Esophagus squamous epithelium (tissue), 5 donors: Measurements from ENCODE around the gene ABLIM2. TPM values are rescaled to one million over a fixed set of nuclear protein-coding genes. Genes with fewer than 3 reads are reported as not detected.

Experiments used
- DNase-seq: peaks from one replicate; lab custom pipeline; 2025; lab: John Stamatoyannopoulos, UW
- H3K27ac ChIP-seq, 4 donors: fragments of 200-600 bp; sonication (generic); one replicate each; pipeline ENCODE4 v1.5.1; 2016 to 2019; ENCODE audit warnings: mild to moderate bottlenecking in 1 of 4
- H3K27me3 ChIP-seq, 4 donors: fragments of 200-600 bp; sonication (generic); 1 replicate in 3 of 4; 2 replicates in 1 of 4; pipeline versions ENCODE4 v1.5.1 to v1.6.0; 2017 to 2021; ENCODE audit warnings: antibody characterized with exemption in 1 of 4
- H3K36me3 ChIP-seq, 3 donors: fragments of 200-600 bp; sonication (generic); one replicate each; pipeline ENCODE4 v1.5.1; 2016 to 2019
- H3K4me1 ChIP-seq, 3 donors: fragments of 200-600 bp; sonication (generic); one replicate each; pipeline ENCODE4 v1.5.1; 2017 to 2019
- H3K4me3 ChIP-seq, 4 donors: fragments of 200-600 bp; sonication (generic); 1 replicate in 3 of 4; 2 replicates in 1 of 4; pipeline ENCODE4 v1.5.1; 2016 to 2019; ENCODE audit warnings: mild to moderate bottlenecking in 2 of 4, moderate library complexity in 1 of 4
- H3K9me3 ChIP-seq, 3 donors: fragments of 200-600 bp; sonication (generic); one replicate each; pipeline ENCODE4 v1.5.1; 2016 to 2019
- POLR2A ChIP-seq, 4 donors: fragments of 450-650 bp; IDR thresholded peaks; one replicate each; pipeline ENCODE4 v1.6.1; 2017; ENCODE audit warnings: antibody characterized with exemption in 4 of 4, mild to moderate bottlenecking in 4 of 4, moderate library complexity in 3 of 4
- WGBS, 2 donors: methylation state at CpG; one replicate each; pipeline ENCODE4 v1.1.5; 2018; 5-methylcytosine and 5-hydroxymethylcytosine counted together
- intact Hi-C: fragments of 100-400 bp; cut with DNase I; formaldehyde crosslinking; loops from one replicate; pipeline ENCODE4 v1.15.0; 2022
- total RNA-seq, 4 donors: library from RNA; depleted of rRNA; stranded (reverse); fragments of >200 nt; gene quantifications; one replicate each; pipeline ENCODE4 v1.1.0, GENCODE V29; 2016
- TF ChIP-seq, protein P1 (sequence below), 6 experiments: fragments of 450-650 bp in 4 of 6; fragments of 200-600 bp in 2 of 6; sonication (generic) in 2 of 6; IDR thresholded peaks; one replicate each; pipeline ENCODE4 v1.5.1; 2016 to 2019; ENCODE audit warnings: antibody characterized with exemption in 6 of 6, mild to moderate bottlenecking in 4 of 6, moderate library complexity in 4 of 6
- donor health status: DM: yes; HTN: yes; CAD: no.

ABLIM2 gene
- total RNA-seq, 4 donors from 2014 or later: 13.5 to 26.7 (median 15.7) TPM

DNA sequence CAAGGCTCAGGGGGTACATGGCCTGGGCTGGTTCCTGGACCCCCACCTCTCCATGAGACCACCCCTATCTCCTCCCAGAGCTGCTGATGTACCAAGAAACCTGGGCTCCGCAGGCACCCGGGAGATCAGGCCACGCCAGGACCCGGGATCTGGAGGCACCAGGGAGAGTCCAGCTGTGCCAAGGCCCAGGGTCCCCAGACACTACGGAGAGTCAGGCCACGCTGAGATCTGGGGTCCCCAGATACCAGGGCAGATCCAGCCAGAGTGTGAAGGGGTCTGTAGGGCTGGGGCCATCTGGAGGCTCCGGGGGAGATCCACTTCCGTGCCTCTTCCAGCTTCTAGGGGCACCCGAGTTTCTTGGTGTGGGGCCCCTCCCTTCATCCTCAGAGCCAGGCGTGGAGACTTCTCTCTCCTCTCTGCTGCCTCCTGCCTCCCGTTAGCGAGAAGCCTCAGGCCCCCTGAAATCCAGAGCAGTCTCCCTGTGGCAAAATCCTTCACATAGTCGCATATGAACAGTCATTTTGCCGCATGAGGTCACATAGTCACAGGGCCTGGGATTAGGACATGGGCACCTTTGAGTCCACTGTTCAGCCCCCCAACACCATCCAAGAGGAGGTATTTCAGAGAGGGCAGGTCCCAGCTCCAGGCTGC is 9.7 kb downstream of the ABLIM2 start:
- 76 to 90% methylated on average over 4 to 9 of the region's 14 CpGs for WGBS, 2 donors
- no peak for TF ChIP-seq POLR2A (IDR thresholded peaks at IDR 0.05)
- TF ChIP-seq, protein P1, sequence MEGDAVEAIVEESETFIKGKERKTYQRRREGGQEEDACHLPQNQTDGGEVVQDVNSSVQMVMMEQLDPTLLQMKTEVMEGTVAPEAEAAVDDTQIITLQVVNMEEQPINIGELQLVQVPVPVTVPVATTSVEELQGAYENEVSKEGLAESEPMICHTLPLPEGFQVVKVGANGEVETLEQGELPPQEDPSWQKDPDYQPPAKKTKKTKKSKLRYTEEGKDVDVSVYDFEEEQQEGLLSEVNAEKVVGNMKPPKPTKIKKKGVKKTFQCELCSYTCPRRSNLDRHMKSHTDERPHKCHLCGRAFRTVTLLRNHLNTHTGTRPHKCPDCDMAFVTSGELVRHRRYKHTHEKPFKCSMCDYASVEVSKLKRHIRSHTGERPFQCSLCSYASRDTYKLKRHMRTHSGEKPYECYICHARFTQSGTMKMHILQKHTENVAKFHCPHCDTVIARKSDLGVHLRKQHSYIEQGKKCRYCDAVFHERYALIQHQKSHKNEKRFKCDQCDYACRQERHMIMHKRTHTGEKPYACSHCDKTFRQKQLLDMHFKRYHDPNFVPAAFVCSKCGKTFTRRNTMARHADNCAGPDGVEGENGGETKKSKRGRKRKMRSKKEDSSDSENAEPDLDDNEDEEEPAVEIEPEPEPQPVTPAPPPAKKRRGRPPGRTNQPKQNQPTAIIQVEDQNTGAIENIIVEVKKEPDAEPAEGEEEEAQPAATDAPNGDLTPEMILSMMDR (IDR thresholded peaks at IDR 0.05): no peak
- H3K36me3 ChIP-seq: peaks cover 0 to 28% (median 0%) of the 10 kb centered on the region in 3 donors
- H3K4me3 ChIP-seq: no peak overlapping the region
- DNase-seq: no peak
- intact Hi-C loops: no loop called here
- no peaks in the 10 kb centered on the region for H3K9me3 ChIP-seq
- no peak overlapping the region for H3K27ac ChIP-seq
- H3K4me1 ChIP-seq: peaks cover 0 to 14% (median 5%) of the 10 kb centered on the region in 3 donors
- peaks cover 0 to 15% (median 0%) of the 10 kb centered on the region in 4 donors for H3K27me3 ChIP-seq

DNA sequence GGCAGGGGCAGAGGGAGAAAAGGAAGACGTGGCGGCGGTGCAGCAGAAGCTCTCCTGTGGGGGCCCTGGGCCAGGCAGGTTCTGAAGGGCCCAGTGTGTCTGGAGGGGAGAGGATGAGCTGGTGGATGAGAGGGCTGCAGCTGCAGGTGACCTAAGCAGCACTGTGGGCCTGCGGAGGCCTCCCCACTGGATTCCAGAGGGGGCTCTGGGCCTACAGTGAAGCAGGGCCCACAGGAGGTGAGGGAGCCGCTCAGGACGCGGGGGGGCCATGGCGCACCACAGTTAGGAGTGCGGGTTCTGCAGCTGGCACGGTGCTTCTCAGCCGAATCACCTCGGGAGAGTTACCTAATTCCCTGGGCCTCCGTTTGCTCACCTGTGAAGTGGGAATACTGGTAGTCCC is 10.5 kb downstream of the ABLIM2 start:
- WGBS, 2 donors: 93 to 94% methylated on average over 3 to 13 of the region's 13 CpGs

DNA sequence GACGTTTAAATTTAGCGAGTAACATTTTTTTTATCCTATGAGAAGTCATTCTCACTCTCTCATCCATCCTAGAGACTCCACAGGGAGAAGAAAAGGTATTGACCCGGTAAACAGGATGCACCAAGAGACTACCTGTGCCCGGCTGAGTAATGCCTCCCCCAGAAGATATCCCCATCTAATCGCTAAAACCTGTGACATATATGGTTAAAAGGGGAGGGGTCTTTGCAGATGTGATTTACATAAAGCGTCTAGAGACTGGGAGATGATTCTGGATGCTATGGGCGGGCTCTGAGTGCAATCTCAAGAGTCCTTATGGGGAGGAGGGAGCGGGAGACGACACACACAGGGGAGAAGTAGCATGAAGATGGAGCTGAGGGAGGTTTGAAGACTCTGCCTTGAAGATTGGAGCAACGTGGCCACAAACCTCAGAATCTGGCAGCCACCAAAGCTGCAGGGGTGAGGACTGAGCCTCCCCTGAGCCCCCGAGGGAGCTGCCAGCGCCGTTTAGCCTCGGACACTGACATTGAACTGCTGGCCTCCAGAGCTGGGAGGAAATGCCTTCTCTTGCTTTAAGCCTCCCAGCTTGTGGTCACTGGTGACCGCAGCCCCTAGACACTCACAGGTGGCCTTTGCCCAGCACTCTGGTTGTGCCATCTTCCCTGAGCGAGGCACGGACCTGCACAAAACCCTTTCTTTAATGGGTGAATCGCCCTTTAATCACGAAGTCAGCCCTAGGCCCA is 11.2 kb downstream of the ABLIM2 start:
- Histone ChIP-seq H3K27ac (no peak overlapping the region), H3K27me3 (peaks cover 0 to 30% (median 0%) of the 10 kb centered on the region in 4 donors), H3K4me3 (no peak overlapping the region), H3K9me3 (no peaks in the 10 kb centered on the region), H3K4me1 (peaks cover 0 to 16% (median 5%) of the 10 kb centered on the region in 3 donors), H3K36me3 (peaks cover 0 to 28% (median 0%) of the 10 kb centered on the region in 3 donors)
- TF ChIP-seq POLR2A (IDR thresholded peaks at IDR 0.05): no peak
- TF ChIP-seq, protein P1 (IDR thresholded peaks at IDR 0.05): no peak
- intact Hi-C loops: no loop called here
- no peak for DNase-seq
- 70% methylated on average over 10 to 17 of the region's 19 CpGs for WGBS, 2 donors

More for the DNA sequence above, 10.5 kb downstream of the ABLIM2 start:
- Histone ChIP-seq H3K4me1 (peaks cover 0 to 16% (median 5%) of the 10 kb centered on the region in 3 donors), H3K27ac (no peak overlapping the region), H3K27me3 (peaks cover 0 to 23% (median 0%) of the 10 kb centered on the region in 4 donors), H3K36me3 (peaks cover 0 to 28% (median 0%) of the 10 kb centered on the region in 3 donors), H3K9me3 (no peaks in the 10 kb centered on the region), H3K4me3 (no peak overlapping the region)
- DNase-seq: no peak
- TF ChIP-seq, protein P1 (IDR thresholded peaks at IDR 0.05): no peak
- TF ChIP-seq POLR2A (IDR thresholded peaks at IDR 0.05): no peak
- intact Hi-C loops: no loop called here

DNA sequence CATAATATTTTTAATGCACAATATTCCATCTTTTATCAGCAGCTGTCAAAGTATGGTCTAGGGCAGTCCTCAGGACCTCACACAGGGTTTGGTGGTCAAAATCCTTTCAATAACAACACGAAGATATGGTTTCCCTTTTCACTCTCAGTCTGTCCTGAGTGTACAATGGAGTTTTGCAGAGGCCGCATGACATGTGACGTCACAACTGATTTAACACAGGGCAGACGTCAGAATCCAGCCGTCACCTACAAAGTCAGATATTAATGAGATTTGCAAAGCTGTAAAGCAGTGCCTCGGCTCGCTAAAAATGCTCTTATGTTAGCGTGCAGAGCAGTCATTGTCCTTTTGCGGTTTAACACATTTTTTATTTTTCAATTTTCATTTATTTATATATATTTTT is 12.5 kb downstream of the ABLIM2 start:
- Histone ChIP-seq H3K36me3 (peaks cover 0 to 23% (median 0%) of the 10 kb centered on the region in 3 donors), H3K4me3 (no peak overlapping the region), H3K9me3 (no peaks in the 10 kb centered on the region), H3K4me1 (peaks cover 0 to 16% (median 5%) of the 10 kb centered on the region in 3 donors), H3K27ac (no peak overlapping the region), H3K27me3 (peaks cover 0 to 38% (median 0%) of the 10 kb centered on the region in 4 donors)
- TF ChIP-seq, protein P1 (IDR thresholded peaks at IDR 0.05): no peak
- TF ChIP-seq POLR2A (IDR thresholded peaks at IDR 0.05): no peak
- intact Hi-C loops: no loop called here
- 71 to 74% methylated on average over 9 of the region's 9 CpGs for WGBS, 2 donors
- no peak for DNase-seq

DNA sequence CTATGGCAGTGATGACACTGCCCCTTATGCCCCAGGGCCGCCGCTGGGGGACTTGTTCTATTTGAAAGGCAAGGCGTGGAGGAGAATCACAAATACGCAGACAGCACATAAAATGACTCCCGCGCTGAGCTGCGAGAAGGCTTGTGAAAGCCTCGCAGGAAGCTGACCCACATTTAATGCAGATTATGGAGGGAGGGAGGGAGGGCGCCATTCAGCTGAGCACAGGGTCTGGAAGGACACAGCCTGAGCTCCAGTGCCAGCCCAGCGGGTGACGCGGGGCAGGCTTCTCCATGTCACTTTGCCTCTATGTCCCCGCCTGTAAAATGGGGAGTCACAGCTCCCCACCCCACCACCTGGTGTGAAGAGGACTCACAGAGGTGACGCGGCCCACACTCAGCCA is 14.3 kb downstream of the ABLIM2 start:
- intact Hi-C loops: no loop called here
- DNase-seq: no peak
- H3K27ac ChIP-seq: no peak overlapping the region
- H3K4me3 ChIP-seq: no peak overlapping the region
- no peaks in the 10 kb centered on the region for H3K9me3 ChIP-seq
- 28 to 32% methylated on average over 9 to 15 of the region's 15 CpGs for WGBS, 2 donors
- peaks cover 0 to 14% (median 0%) of the 10 kb centered on the region in 3 donors for H3K36me3 ChIP-seq
- H3K27me3 ChIP-seq: peaks cover 0 to 38% (median 0%) of the 10 kb centered on the region in 4 donors
- peaks cover 0 to 16% (median 5%) of the 10 kb centered on the region in 3 donors for H3K4me1 ChIP-seq
- no peak for TF ChIP-seq POLR2A (IDR thresholded peaks at IDR 0.05)
- TF ChIP-seq, protein P1 (IDR thresholded peaks at IDR 0.05): no peak
